GM19351 (cell line): ENCODE data around the gene PTPRZ1.

Experiments used
- ATAC-seq: cut with Tn5 transposase; IDR thresholded peaks from one replicate; pipeline ENCODE4 v1.9.1; 2021; ENCODE audit warnings: mild to moderate bottlenecking, moderate library complexity; ENCODE audit not compliant: unreplicated experiment

PTPRZ1 gene

GRCh38 chr7:122040147-122040546 is 167.2 kb downstream of the PTPRZ1 start:
- ATAC-seq = no peak

GRCh38 chr7:122046402-122046801 is 173.4 kb downstream of the PTPRZ1 start:
- no peak for ATAC-seq

- ATAC-seq = no peak
Observed at GRCh38 chr7:122054393-122054792, 181.4 kb downstream of the PTPRZ1 start.

GRCh38 chr7:122055073-122055472 is 182.1 kb downstream of the PTPRZ1 start:
- ATAC-seq = no peak

- ATAC-seq = no peak
Observed at GRCh38 chr7:122056977-122057376, 184.0 kb downstream of the PTPRZ1 start.

- no peak for ATAC-seq
Observed at GRCh38 chr7:122059542-122059941, 186.6 kb downstream of the PTPRZ1 start.

GRCh38 chr7:122063146-122063545 is 190.2 kb downstream of the PTPRZ1 start:
- ATAC-seq = no peak

GRCh38 chr7:122064971-122065370 is 192.0 kb downstream of the PTPRZ1 start:
- ATAC-seq = no peak

- ATAC-seq = no peak
Observed at GRCh38 chr7:122067077-122067476, 194.1 kb downstream of the PTPRZ1 start.

GRCh38 chr7:122068046-122068445 is 195.1 kb downstream of the PTPRZ1 start:
- no peak for ATAC-seq

- ATAC-seq = no peak
Observed at GRCh38 chr7:122068999-122069398, 196.0 kb downstream of the PTPRZ1 start.

GRCh38 chr7:122070062-122070461 is 197.1 kb downstream of the PTPRZ1 start:
- ATAC-seq = no peak

- no peak for ATAC-seq
Observed at GRCh38 chr7:122070834-122071233, 197.9 kb downstream of the PTPRZ1 start.

GRCh38 chr7:122072272-122072671 is 199.3 kb downstream of the PTPRZ1 start:
- ATAC-seq = no peak

- ATAC-seq = no peak
Observed at GRCh38 chr7:122072924-122073599, 200.1 kb downstream of the PTPRZ1 start.

- no peak for ATAC-seq
Observed at GRCh38 chr7:122073635-122074034, 200.7 kb downstream of the PTPRZ1 start.

- ATAC-seq = no peak
Observed at GRCh38 chr7:122082160-122082559, 209.2 kb downstream of the PTPRZ1 start.

GRCh38 chr7:122082670-122083069 is 209.7 kb downstream of the PTPRZ1 start:
- ATAC-seq = no peak

GRCh38 chr7:122092964-122093797 is 220.2 kb downstream of the PTPRZ1 start:
- ATAC-seq = peak; percentile 96

GRCh38 chr7:122094549-122094948 is 221.6 kb downstream of the PTPRZ1 start:
- no peak for ATAC-seq

GRCh38 chr7:122095642-122096041 is 222.7 kb downstream of the PTPRZ1 start:
- ATAC-seq = no peak

- ATAC-seq = no peak
Observed at GRCh38 chr7:122100021-122100420, 227.1 kb downstream of the PTPRZ1 start.
